ENCODE data around the gene ZNF232. TPM values are rescaled to one million over a fixed set of nuclear protein-coding genes. Genes with fewer than 3 reads are reported as not detected.

The ZNF232 gene
- polyA plus RNA-seq, 1 donor from 2014 or later = 32.5 TPM

DNA sequence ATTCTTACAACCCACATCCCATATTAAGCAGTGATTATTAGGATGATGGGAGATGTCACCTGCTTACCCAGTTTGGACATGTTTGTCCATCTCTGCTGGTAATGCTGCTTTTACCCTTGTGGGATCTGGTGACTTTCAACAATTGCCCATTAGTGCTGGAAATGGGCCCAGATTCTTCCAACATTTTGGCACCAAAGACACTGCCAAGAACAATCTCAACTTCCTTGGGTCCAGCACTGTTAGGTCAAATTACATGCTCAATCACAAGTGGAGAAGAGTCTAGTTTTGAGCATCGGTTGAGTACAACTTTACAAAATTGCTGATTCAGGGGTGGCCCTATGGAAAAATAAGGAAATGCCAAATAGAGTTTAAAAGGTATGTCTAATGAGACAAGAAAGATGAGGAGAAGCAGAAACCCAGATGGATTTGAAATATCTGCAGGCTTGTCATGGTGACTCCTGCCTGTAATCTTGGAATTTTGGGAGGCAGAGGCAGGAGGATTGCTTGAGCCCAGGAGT, 46.4 kb downstream of the ZNF232 start:
- Histone ChIP-seq H4K20me1 (ENCODE audit: insufficient read depth) (no peaks in the 10 kb centered on the region), H2AFZ (ENCODE audit: low read depth, low read length) (no peak overlapping the region), H3K27me3 (ENCODE audit: insufficient read depth, low read depth, low read length) (no peaks in the 10 kb centered on the region), H3K27ac (ENCODE audit: low read length) (no peak overlapping the region), H3K4me3 (ENCODE audit: low read length) (no peak overlapping the region), H3K36me3 (ENCODE audit: insufficient read depth, low read length) (no peaks in the 10 kb centered on the region), H3F3A (ENCODE audit: insufficient read depth, low read length, poor library complexity, severe bottlenecking) (no peaks in the 10 kb centered on the region), H3K79me2 (replicated peaks; ENCODE audit: insufficient read depth, low read length) (no peaks in the 10 kb centered on the region), H3K9me3 (ENCODE audit: low read length) (no peaks in the 10 kb centered on the region), H3K9ac (ENCODE audit: low read length) (no peak overlapping the region), H3K9me2 (ENCODE audit: insufficient read depth, low read length) (no peaks in the 10 kb centered on the region), H3K4me2 (ENCODE audit: low read length) (no peak overlapping the region)
- TF ChIP-seq EZH2 (IDR thresholded peaks at IDR 0.05; ENCODE audit: borderline replicate concordance, insufficient read depth, low read length, poor library complexity, severe bottlenecking) (no peak), RAD21 (conservative IDR thresholded peaks at IDR 0.05) (no peak), CTCF (IDR thresholded peaks at IDR 0.05; ENCODE audit: poor library complexity, severe bottlenecking) (no peak), EP300 (conservative IDR thresholded peaks at IDR 0.05; ENCODE audit: poor library complexity, severe bottlenecking) (no peak), SMC3 (conservative IDR thresholded peaks at IDR 0.05; ENCODE audit: poor library complexity) (no peak), POLR2AphosphoS5 (IDR thresholded peaks at IDR 0.05) (no peak), TAF1 (IDR thresholded peaks at IDR 0.05; ENCODE audit: low read depth) (no peak), MXI1 (conservative IDR thresholded peaks at IDR 0.05; ENCODE audit: poor library complexity, severe bottlenecking) (no peak)
- TF ChIP-seq, protein P1, sequence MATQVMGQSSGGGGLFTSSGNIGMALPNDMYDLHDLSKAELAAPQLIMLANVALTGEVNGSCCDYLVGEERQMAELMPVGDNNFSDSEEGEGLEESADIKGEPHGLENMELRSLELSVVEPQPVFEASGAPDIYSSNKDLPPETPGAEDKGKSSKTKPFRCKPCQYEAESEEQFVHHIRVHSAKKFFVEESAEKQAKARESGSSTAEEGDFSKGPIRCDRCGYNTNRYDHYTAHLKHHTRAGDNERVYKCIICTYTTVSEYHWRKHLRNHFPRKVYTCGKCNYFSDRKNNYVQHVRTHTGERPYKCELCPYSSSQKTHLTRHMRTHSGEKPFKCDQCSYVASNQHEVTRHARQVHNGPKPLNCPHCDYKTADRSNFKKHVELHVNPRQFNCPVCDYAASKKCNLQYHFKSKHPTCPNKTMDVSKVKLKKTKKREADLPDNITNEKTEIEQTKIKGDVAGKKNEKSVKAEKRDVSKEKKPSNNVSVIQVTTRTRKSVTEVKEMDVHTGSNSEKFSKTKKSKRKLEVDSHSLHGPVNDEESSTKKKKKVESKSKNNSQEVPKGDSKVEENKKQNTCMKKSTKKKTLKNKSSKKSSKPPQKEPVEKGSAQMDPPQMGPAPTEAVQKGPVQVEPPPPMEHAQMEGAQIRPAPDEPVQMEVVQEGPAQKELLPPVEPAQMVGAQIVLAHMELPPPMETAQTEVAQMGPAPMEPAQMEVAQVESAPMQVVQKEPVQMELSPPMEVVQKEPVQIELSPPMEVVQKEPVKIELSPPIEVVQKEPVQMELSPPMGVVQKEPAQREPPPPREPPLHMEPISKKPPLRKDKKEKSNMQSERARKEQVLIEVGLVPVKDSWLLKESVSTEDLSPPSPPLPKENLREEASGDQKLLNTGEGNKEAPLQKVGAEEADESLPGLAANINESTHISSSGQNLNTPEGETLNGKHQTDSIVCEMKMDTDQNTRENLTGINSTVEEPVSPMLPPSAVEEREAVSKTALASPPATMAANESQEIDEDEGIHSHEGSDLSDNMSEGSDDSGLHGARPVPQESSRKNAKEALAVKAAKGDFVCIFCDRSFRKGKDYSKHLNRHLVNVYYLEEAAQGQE (IDR thresholded peaks at IDR 0.05; ENCODE audit: borderline replicate concordance) = no peak

Small RNA genes lying within 50 kb of the gene (small RNA-seq; reads per million reads assigned to genes)
- 0 reads per million in 3 experiments for gene AC012146.4

Other genes with a start within 250 kb of the ZNF232 start
- gene C17orf107, start 212.3 kb downstream of the ZNF232 start, polyA plus RNA-seq = 0.45 and 2.1 TPM in 2 replicates
- gene CHRNE, start 208.8 kb downstream of the ZNF232 start, polyA plus RNA-seq = 0.25 TPM in 1 of 2 replicates, not detected in the other
- gene GP1BA, start 179.6 kb downstream of the ZNF232 start, polyA plus RNA-seq = not detected in 2 replicates
- 140 and 172 TPM in 2 replicates for gene SLC25A11, start 171.8 kb downstream of the ZNF232 start, polyA plus RNA-seq
- 52.5 and 64.1 TPM in 2 replicates for gene RNF167, start 171.6 kb downstream of the ZNF232 start, polyA plus RNA-seq
- 145 and 230 TPM in 2 replicates for gene PFN1, start 163.3 kb downstream of the ZNF232 start, polyA plus RNA-seq
- gene ENO3, start 160.8 kb downstream of the ZNF232 start, polyA plus RNA-seq = 0.54 and 2.3 TPM in 2 replicates
- gene SPAG7, start 144.1 kb downstream of the ZNF232 start, polyA plus RNA-seq = 66.4 and 67.7 TPM in 2 replicates
- gene CAMTA2, start 124.2 kb downstream of the ZNF232 start, polyA plus RNA-seq = 3.7 and 7.3 TPM in 2 replicates
- gene INCA1, start 114.4 kb downstream of the ZNF232 start, polyA plus RNA-seq = 0.38 TPM in 1 of 2 replicates, not detected in the other
- 7.7 and 8.3 TPM in 2 replicates for gene KIF1C, start 113.9 kb downstream of the ZNF232 start, polyA plus RNA-seq
- gene SLC52A1, start 76.5 kb downstream of the ZNF232 start, polyA plus RNA-seq = not detected in 2 replicates
- 0.05 and 0.20 TPM in 2 replicates for gene ZFP3, start 33.4 kb downstream of the ZNF232 start, polyA plus RNA-seq
- gene USP6, start 4.2 kb upstream of the ZNF232 start, polyA plus RNA-seq = not detected in 2 replicates
- 28.2 and 31.0 TPM in 2 replicates for gene ZNF594, start 80.0 kb upstream of the ZNF232 start, polyA plus RNA-seq
- gene SCIMP, start 123.0 kb upstream of the ZNF232 start, polyA plus RNA-seq = not detected in 2 replicates
- 61.1 and 67.0 TPM in 2 replicates for gene RABEP1, start 170.4 kb upstream of the ZNF232 start, polyA plus RNA-seq

Data from neural cell (in vitro differentiated cells).